IPS-15b (cell line): ENCODE measurements around the gene VAV2.

ENCODE experiments used
- H3K27me3 ChIP-seq: one replicate; pipeline ENCODE4 v1.6.1; 2013; ENCODE audit warnings: low read length; ENCODE audit not compliant: control insufficient read depth, insufficient read depth
- H3K36me3 ChIP-seq: one replicate; pipeline ENCODE4 v1.6.1; 2013; ENCODE audit warnings: low read length; ENCODE audit not compliant: control insufficient read depth, insufficient read depth
- H3K4me1 ChIP-seq: one replicate; pipeline ENCODE4 v1.6.1; 2013; ENCODE audit warnings: mild to moderate bottlenecking, low read length; ENCODE audit not compliant: control insufficient read depth, insufficient read depth
- H3K4me3 ChIP-seq: one replicate; pipeline ENCODE4 v1.5.1; 2013; ENCODE audit warnings: low read depth, low read length
- H3K9ac ChIP-seq: one replicate; pipeline ENCODE4 v1.6.1; 2013; ENCODE audit warnings: low read depth, mild to moderate bottlenecking, low read length
- H3K9me3 ChIP-seq: one replicate; pipeline ENCODE4 v1.6.1; 2013; ENCODE audit warnings: mild to moderate bottlenecking, low read length; ENCODE audit not compliant: control insufficient read depth, insufficient read depth

The VAV2 gene

GRCh38 chr9:133783331-133783731 lies 208.8 kb downstream of the VAV2 start:
- H3K27me3 ChIP-seq: no peaks in the 10 kb centered on the region
- H3K4me1 ChIP-seq: no peaks in the 10 kb centered on the region
- peaks cover 44% of the 10 kb centered on the region for H3K36me3 ChIP-seq
- H3K9me3 ChIP-seq: no peaks in the 10 kb centered on the region
- no peak overlapping the region for H3K4me3 ChIP-seq
- H3K9ac ChIP-seq: no peak overlapping the region

DNA sequence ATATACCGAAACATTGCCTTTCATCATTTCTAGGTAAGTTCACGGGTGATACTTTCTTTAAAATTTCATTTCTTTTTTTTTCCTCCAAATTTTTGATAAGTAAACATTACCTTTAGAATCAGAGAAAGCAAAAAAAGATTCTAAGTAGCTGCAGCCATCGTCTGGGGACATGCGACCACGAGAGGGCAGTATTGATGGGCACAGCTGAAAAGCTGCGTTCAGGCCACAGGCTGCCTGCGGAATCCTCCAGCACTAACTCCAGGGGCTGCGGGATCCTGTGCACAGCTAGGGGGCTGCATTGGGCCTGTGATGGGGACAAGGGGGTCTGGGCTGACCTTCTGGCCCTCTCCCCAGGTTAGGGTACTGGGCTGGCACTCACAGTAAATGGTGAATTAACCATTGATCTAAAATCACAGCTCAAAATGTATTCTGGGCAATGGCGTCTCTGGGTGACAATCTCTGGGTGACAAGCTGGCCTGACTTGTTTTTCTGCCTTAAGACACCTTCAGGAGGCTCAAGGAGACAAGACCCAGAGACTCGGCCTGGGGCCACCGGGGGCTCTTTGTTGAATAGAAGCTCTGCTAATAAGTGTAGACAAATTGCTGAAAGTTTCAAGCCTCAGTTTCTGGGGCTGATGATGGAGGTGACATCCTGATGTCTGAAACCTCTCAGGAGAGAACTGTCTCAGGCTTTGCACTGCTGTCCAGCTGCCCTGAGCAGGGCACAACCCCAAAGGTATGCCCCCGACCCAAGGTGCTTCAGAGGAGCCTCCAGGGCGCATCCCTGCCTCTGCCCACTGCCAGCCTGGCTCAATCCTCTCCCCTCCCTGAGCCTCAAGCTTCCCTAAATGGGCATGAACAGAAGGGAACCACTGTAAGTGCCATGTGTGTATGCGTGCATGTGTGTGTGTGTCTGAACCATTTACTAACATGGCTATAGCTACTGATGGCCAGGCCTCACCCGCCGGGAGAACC lies 209.7 kb downstream of the VAV2 start:
- H3K4me1 ChIP-seq: no peaks in the 10 kb centered on the region
- H3K27me3 ChIP-seq: no peaks in the 10 kb centered on the region
- no peak overlapping the region for H3K9ac ChIP-seq
- H3K36me3 ChIP-seq: peaks cover 51% of the 10 kb centered on the region
- H3K9me3 ChIP-seq: no peaks in the 10 kb centered on the region
- no peak overlapping the region for H3K4me3 ChIP-seq

- H3K36me3 ChIP-seq: peaks cover 55% of the 10 kb centered on the region
- H3K27me3 ChIP-seq: no peaks in the 10 kb centered on the region
- H3K4me3 ChIP-seq: no peak overlapping the region
- no peaks in the 10 kb centered on the region for H3K4me1 ChIP-seq
- H3K9ac ChIP-seq: no peak overlapping the region
- H3K9me3 ChIP-seq: no peaks in the 10 kb centered on the region
These were observed 210.3 kb downstream of the VAV2 start for GRCh38 chr9:133781828-133782135.

DNA sequence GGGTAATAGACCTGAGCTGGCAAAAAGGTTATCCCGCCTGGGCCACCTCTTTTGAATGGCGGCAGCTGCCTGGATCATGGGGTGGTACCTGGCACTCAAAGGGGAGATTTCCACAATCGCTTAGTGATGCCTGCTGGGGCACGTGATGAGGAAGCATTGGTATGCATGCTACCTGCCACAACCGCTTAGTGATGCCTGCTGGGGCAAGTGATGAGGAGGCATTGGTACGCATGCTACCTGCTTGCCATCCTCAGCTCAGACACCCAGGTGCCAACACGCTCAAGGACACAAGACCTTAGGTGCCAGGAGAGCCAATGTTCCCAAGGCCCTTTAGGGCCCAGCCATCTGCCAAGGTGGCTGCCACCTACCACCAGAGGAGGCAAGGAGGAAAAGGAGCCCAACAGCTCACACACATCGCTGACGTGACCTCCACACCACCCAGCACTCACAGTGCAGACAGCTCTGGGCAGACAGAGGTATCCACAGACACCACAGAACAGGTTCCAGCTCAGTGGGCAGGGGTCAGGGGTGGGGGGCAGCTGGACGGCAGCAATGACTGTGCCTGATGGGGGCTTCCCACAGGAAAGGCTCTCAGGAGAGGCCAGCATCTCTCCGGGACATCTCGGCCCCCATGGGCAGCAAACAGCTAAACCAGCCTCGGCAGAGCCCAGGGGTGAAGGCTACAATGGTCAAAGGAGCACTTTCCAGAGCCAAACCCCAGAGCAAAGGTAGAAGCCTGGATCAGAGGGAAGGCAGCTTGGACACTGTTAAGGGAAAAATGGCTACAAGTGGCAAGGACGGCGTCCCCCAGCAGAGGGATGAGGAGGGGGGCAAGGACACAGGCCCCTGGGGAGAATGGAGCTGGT lies 210.9 kb downstream of the VAV2 start:
- Histone ChIP-seq H3K4me3 (no peak overlapping the region), H3K9ac (no peak overlapping the region), H3K4me1 (no peaks in the 10 kb centered on the region), H3K9me3 (no peaks in the 10 kb centered on the region), H3K27me3 (no peaks in the 10 kb centered on the region), H3K36me3 (peaks cover 59% of the 10 kb centered on the region)

DNA sequence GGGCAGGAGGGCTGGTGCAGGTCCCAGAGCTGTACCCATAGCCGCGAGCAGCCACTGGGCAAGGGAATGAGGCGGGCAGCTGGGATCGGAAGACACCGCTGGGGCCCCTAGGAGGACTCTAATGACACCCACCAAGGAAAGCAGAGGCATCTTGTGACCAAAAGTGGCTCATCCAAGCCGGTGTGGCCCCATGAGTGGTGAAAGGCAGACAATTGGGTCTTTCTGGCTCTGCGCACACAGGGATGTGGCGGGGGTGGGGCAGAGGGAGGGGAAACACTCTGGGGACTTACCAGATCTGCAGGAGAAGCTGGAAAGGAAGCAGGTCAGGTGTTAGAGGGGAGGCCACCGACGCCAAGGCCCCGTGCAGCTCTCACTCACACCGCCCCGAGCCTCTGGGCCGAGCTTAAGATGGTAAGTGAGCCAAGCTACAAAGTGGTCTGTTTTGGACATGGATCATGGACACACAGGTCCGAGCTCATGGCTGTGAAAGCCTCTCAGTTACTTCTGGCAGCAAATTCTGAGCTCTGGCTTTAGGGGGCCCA lies 211.6 kb downstream of the VAV2 start:
- Histone ChIP-seq H3K9ac (no peak overlapping the region), H3K4me3 (no peak overlapping the region), H3K27me3 (no peaks in the 10 kb centered on the region), H3K9me3 (no peaks in the 10 kb centered on the region), H3K4me1 (no peaks in the 10 kb centered on the region), H3K36me3 (peaks cover 57% of the 10 kb centered on the region)

- H3K36me3 ChIP-seq: peaks cover 56% of the 10 kb centered on the region
- H3K27me3 ChIP-seq: no peaks in the 10 kb centered on the region
- no peaks in the 10 kb centered on the region for H3K9me3 ChIP-seq
- no peaks in the 10 kb centered on the region for H3K4me1 ChIP-seq
- H3K9ac ChIP-seq: no peak overlapping the region
- no peak overlapping the region for H3K4me3 ChIP-seq
These were observed 212.4 kb downstream of the VAV2 start for GRCh38 chr9:133779516-133780403.

DNA sequence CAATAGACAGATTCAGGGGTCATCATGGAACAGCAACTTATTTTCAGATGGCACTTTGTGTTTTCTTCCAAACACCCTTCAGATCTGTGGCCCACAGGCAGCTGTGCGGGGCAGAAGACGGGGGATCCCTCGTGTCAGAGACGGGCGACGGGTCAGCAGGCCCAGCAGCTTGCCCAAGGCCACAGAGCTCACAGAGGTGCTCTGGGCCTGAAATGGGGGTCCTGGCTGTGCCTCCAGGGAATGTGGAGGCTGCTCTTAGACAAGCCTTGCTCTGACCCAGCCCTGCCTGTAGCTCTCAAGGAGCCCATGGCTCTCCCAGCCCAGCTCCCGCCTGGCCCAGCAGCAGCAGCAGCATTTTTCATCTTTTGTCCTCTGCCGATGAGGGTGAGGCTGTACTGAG lies 213.0 kb downstream of the VAV2 start:
- H3K4me3 ChIP-seq: no peak overlapping the region
- H3K27me3 ChIP-seq: no peaks in the 10 kb centered on the region
- H3K9me3 ChIP-seq: no peaks in the 10 kb centered on the region
- peaks cover 57% of the 10 kb centered on the region for H3K36me3 ChIP-seq
- H3K4me1 ChIP-seq: no peaks in the 10 kb centered on the region
- no peak overlapping the region for H3K9ac ChIP-seq

GRCh38 chr9:133778336-133779013 lies 213.6 kb downstream of the VAV2 start:
- Histone ChIP-seq H3K4me3 (no peak overlapping the region), H3K36me3 (peaks cover 59% of the 10 kb centered on the region)

DNA sequence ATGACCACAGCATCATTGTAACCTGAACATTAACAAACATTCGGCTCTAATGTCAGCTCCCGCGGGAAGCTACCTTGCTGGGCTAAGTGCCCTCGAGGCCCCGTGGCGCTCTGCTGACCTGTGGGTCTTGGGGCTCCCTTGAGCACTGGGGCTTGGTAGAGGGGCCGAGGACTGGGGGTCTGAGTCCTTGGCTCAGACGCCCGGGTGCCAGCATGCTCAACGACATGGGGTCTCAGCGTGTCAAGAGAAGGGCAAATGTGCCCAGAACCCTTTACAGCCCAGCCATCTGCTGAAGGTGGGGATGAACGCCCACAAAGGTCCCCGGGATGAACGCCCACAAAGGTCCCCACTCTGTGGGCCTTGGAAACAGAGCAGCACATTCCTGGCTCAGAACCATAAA lies 214.3 kb downstream of the VAV2 start:
- no peaks in the 10 kb centered on the region for H3K4me1 ChIP-seq
- H3K9me3 ChIP-seq: no peaks in the 10 kb centered on the region

More at GRCh38 chr9:133778336-133779013, 213.6 kb downstream of the VAV2 start:
- Histone ChIP-seq H3K4me1 (no peaks in the 10 kb centered on the region), H3K9me3 (no peaks in the 10 kb centered on the region), H3K27me3 (no peaks in the 10 kb centered on the region), H3K9ac (no peak overlapping the region)

DNA sequence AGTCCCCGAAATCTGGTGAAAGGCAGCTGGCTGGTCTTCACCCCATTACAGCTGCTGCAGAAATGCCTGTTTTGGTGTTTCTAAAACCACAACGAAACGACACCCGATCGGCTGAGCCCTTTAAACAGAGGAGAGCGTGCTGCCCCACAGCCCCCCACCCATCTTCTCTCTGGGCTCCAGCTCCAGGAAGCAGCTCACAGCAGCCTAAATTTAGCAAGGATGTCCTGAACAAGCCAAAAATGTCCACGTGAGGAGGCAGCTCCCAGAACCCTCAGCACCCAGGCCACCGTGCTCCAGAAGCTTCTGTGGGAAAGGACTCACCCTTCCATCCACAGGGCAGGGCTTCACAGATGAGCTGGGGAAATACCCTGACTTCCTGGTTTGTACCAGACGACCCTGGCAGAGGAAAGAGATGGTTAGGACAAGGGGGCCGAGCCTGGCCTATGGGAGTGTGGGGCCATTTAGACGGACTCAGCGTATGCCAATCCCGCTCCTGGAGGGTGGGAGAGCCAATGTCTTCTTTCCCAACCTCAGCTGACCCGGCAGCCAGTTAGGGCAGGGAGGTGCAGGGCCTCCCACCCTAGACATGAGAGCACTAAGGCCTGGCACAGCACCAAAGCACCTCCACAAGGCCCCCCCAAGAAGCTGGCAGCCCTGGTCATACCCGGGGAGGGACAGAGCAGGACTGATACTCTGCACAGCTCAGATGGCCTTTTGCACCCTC lies 214.9 kb downstream of the VAV2 start:
- H3K4me3 ChIP-seq: no peak overlapping the region

More for the DNA sequence above, 214.3 kb downstream of the VAV2 start:
- H3K36me3 ChIP-seq: peaks cover 56% of the 10 kb centered on the region
- no peaks in the 10 kb centered on the region for H3K27me3 ChIP-seq
- no peak overlapping the region for H3K4me3 ChIP-seq
- H3K9ac ChIP-seq: no peak overlapping the region

More for the DNA sequence above, 214.9 kb downstream of the VAV2 start:
- H3K27me3 ChIP-seq: no peaks in the 10 kb centered on the region
- no peaks in the 10 kb centered on the region for H3K9me3 ChIP-seq
- H3K36me3 ChIP-seq: peaks cover 58% of the 10 kb centered on the region
- no peaks in the 10 kb centered on the region for H3K4me1 ChIP-seq
- H3K9ac ChIP-seq: no peak overlapping the region
